B cell (primary cell): ENCODE data around the gene ADORA2A. TPM values are rescaled to one million over a fixed set of nuclear protein-coding genes. Genes with fewer than 3 reads are reported as not detected.

Experiments
- ATAC-seq: fragments of 200-7000 bp; cut with Tn5 transposase; one replicate; pipeline ENCODE4 v1.10.0; 2021; ENCODE audit warnings: low read depth, mild to moderate bottlenecking, moderate number of reproducible peaks, moderate library complexity
- CTCF ChIA-PET: fragments of 350-600 bp; sonication (Branson Sonifier 250); formaldehyde crosslinking; loops from one replicate; lab custom pipeline; 2021; ENCODE audit warnings: antibody characterized with exemption, inconsistent platforms; lab: Charles Lee
- POLR2A ChIA-PET: fragments of 350-600 bp; sonication (Branson Sonifier 250); formaldehyde crosslinking; loops from one replicate; lab custom pipeline; 2021; ENCODE audit warnings: antibody characterized with exemption; lab: Charles Lee
- DNase-seq: peaks from one replicate; pipeline ENCODE4 v3.0.0; 2013
- H2AFZ ChIP-seq: 2 replicates; pipeline ENCODE4 v1.6.1; 2012; ENCODE audit warnings: mild to moderate bottlenecking, low read depth, low read length; ENCODE audit not compliant: insufficient read depth, poor library complexity, severe bottlenecking
- H3K27ac ChIP-seq, 2 donors: 1 replicate in 1 of 2; 2 replicates in 1 of 2; pipeline ENCODE4 v1.5.1; 2012 to 2013; ENCODE audit warnings: low read length in 2 of 2, mild to moderate bottlenecking in 2 of 2, moderate library complexity in 1 of 2
- H3K27me3 ChIP-seq, 4 experiments: fragments of 200-600 bp in 1 of 4; sonication (generic) in 1 of 4; replicated peaks in 1 of 4; 1 replicate in 2 of 4; 2 replicates in 2 of 4; pipeline versions ENCODE4 v1.6.1 to v1.7.0; 2013 to 2016; ENCODE audit warnings: low read length in 3 of 4, mild to moderate bottlenecking in 2 of 4, mixed read lengths in 1 of 4, moderate library complexity in 1 of 4; ENCODE audit not compliant: insufficient read depth in 4 of 4, control insufficient read depth in 3 of 4; ENCODE audit errors: control extremely low read depth in 1 of 4
- H3K36me3 ChIP-seq, 2 experiments: replicated peaks in 1 of 2; 1 replicate in 1 of 2; 2 replicates in 1 of 2; pipeline versions ENCODE4 v1.6.1 to v1.7.1; 2013; ENCODE audit warnings: low read length in 1 of 2; ENCODE audit not compliant: insufficient read depth in 2 of 2, control insufficient read depth in 1 of 2; ENCODE audit errors: control extremely low read depth in 1 of 2, extremely low read depth in 1 of 2
- H3K4me1 ChIP-seq, 2 donors: fragments of 200-600 bp in 1 of 2; sonication (generic) in 1 of 2; 1 replicate in 1 of 2; 2 replicates in 1 of 2; pipeline versions ENCODE4 v1.5.1 to v1.6.1; 2013 to 2017; ENCODE audit warnings: low read length in 2 of 2; ENCODE audit not compliant: control insufficient read depth in 2 of 2, insufficient read depth in 2 of 2
- H3K4me2 ChIP-seq: replicated peaks from 2 replicates; pipeline ENCODE3; 2012; ENCODE audit warnings: mild to moderate bottlenecking, low read depth, low read length; ENCODE audit not compliant: poor library complexity, severe bottlenecking
- H3K4me3 ChIP-seq, 5 experiments: fragments of 200-600 bp in 1 of 5; sonication (generic) in 1 of 5; 1 replicate in 3 of 5; 2 replicates in 2 of 5; pipeline versions ENCODE4 v1.5.1 to v1.7.0; 2011 to 2016; ENCODE audit warnings: low read length in 4 of 5, mild to moderate bottlenecking in 4 of 5, low read depth in 2 of 5, control low read depth in 1 of 5, moderate library complexity in 1 of 5; ENCODE audit not compliant: insufficient read depth in 1 of 5; ENCODE audit errors: control extremely low read depth in 1 of 5, extremely low read depth in 1 of 5
- H3K79me2 ChIP-seq: fragments of 200-600 bp; sonication (generic); one replicate; pipeline ENCODE4 v1.6.0; 2016; ENCODE audit warnings: low read length; ENCODE audit not compliant: control insufficient read depth, insufficient read depth
- H3K9ac ChIP-seq: fragments of 200-600 bp; sonication (generic); 2 replicates; pipeline ENCODE4 v1.6.1; 2017; ENCODE audit warnings: mild to moderate bottlenecking, low read length, moderate library complexity
- H3K9me3 ChIP-seq, 3 donors: one replicate each; pipeline versions ENCODE4 v1.6.1 to v1.7.1; 2013; ENCODE audit warnings: low read length in 2 of 3; ENCODE audit not compliant: control insufficient read depth in 2 of 3, insufficient read depth in 1 of 3; ENCODE audit errors: control extremely low read depth in 1 of 3
- H4K20me1 ChIP-seq: 2 replicates; pipeline ENCODE4 v1.6.0; 2012; ENCODE audit warnings: mild to moderate bottlenecking, low read length; ENCODE audit not compliant: insufficient read depth, control insufficient read depth, poor library complexity, severe bottlenecking
- H3K27ac Mint-ChIP-seq: one replicate; pipeline ENCODE4 v1.8.0; 2021; ENCODE audit warnings: mixed read lengths
- H3K27me3 Mint-ChIP-seq: one replicate; pipeline ENCODE4 v1.8.0; 2021; ENCODE audit warnings: mixed read lengths
- H3K4me1 Mint-ChIP-seq: one replicate; pipeline ENCODE4 v1.8.0; 2021; ENCODE audit warnings: mixed read lengths
- H3K4me3 Mint-ChIP-seq: one replicate; pipeline ENCODE4 v1.8.0; 2021; ENCODE audit warnings: mixed read lengths
- H3K9me3 Mint-ChIP-seq: one replicate; pipeline ENCODE4 v1.8.0; 2022; ENCODE audit warnings: mixed read lengths; ENCODE audit not compliant: insufficient read depth
- CTCF ChIP-seq: fragments of 200-600 bp; IDR thresholded peaks from one replicate; pipeline ENCODE4 v1.8.0; 2022; ENCODE audit warnings: antibody characterized with exemption, mild to moderate bottlenecking
- EZH2 ChIP-seq: IDR thresholded peaks from 2 replicates; pipeline ENCODE4 v1.6.1; 2012; ENCODE audit warnings: borderline replicate concordance, low read depth, mild to moderate bottlenecking, moderate library complexity, low read length; ENCODE audit not compliant: insufficient read depth, poor library complexity, severe bottlenecking
- WGBS: methylation state at CpG from one replicate; pipeline ENCODE4 v1.1.5; 2013; ENCODE audit warnings: missing lambda C conversion rate; ENCODE audit not compliant: insufficient coverage; 5-methylcytosine and 5-hydroxymethylcytosine counted together
- intact Hi-C: fragments of 100-400 bp; cut with micrococcal nuclease; formaldehyde crosslinking; loops from one replicate; pipeline ENCODE4 v1.10.0; 2022
- polyA plus RNA-seq: library from polyadenylated mRNA; depleted of rRNA; stranded (reverse); fragments of >200 nt; gene quantifications from 2 replicates; pipeline ENCODE4 v1.2.3, GENCODE V29; 2012
- total RNA-seq, 2 donors: library from RNA; stranded (reverse); fragments of 120-200 nt in 1 of 2; gene quantifications; 1 replicate in 1 of 2; 2 replicates in 1 of 2; pipeline versions ENCODE4 v1.2.3 to v1.2.4, GENCODE V29; 2013 to 2022

ADORA2A gene
- total and polyA plus RNA-seq, 2 donors (not counting 1 experiment from before 2014, with no cell fraction given) = 30.5 to 45.4 TPM

- ChIA-PET POLR2A (interaction anchor here (0.6 kb wide), 3 partner anchors 11 to 105 kb away, joined by 4 to 10 read pairs (median 6); no protein-coding TSS in a partner anchor), CTCF (interaction anchor here (0.8 to 2.7 kb wide), 4 partner anchors 12 to 86 kb away, joined by 3 to 10 read pairs (median 4); no protein-coding TSS in a partner anchor)
- intact Hi-C loops = loop anchor here (2.0 kb wide), 1 partner anchor 35 kb away; no protein-coding TSS in a partner anchor
- no peaks in the 10 kb centered on the region for H3K9me3 Mint-ChIP-seq
- Histone ChIP-seq H3K27ac (peak overlapping the region; percentile 75 to 81), H3K4me3 (peak overlapping the region in 3 of 5 experiments; percentile 24 to 52 (median 25)), H3K36me3 (peaks cover 4 to 45% of the 10 kb centered on the region in 2 experiments), H3K9me3 (no peaks in the 10 kb centered on the region), H4K20me1 (no peaks in the 10 kb centered on the region), H2AFZ (no peak overlapping the region), H3K4me2 (peak overlapping the region; percentile 56), H3K4me1 (peaks cover 10 to 47% of the 10 kb centered on the region in 2 donors), H3K9ac (peak overlapping the region; percentile 59), H3K27me3 (no peaks in the 10 kb centered on the region), H3K79me2 (peaks cover 7% of the 10 kb centered on the region)
- no peak for DNase-seq
- WGBS = 90% methylated on average over 2 of the region's 8 CpGs
- H3K4me1 Mint-ChIP-seq = peaks cover 52% of the 10 kb centered on the region
- peak overlapping the region; percentile 82 for H3K4me3 Mint-ChIP-seq
- TF ChIP-seq CTCF = no peak
- TF ChIP-seq EZH2 = no peak
- H3K27me3 Mint-ChIP-seq = no peaks in the 10 kb centered on the region
- ATAC-seq = peak; percentile 15
- peak overlapping the region; percentile 87 for H3K27ac Mint-ChIP-seq
Observed at GRCh38 chr22:24400034-24400725, 27.2 kb upstream of the ADORA2A start.
